ENCODE results near the gene BLTP1. TPM values are rescaled to one million over a fixed set of nuclear protein-coding genes. Genes with fewer than 3 reads are reported as not detected.
"Not testable (repeated sequence)": the region's sequence is repeated elsewhere in the genome, so short reads cannot be mapped to it uniquely, and the experiment has no call there.

Gene BLTP1, protein sequence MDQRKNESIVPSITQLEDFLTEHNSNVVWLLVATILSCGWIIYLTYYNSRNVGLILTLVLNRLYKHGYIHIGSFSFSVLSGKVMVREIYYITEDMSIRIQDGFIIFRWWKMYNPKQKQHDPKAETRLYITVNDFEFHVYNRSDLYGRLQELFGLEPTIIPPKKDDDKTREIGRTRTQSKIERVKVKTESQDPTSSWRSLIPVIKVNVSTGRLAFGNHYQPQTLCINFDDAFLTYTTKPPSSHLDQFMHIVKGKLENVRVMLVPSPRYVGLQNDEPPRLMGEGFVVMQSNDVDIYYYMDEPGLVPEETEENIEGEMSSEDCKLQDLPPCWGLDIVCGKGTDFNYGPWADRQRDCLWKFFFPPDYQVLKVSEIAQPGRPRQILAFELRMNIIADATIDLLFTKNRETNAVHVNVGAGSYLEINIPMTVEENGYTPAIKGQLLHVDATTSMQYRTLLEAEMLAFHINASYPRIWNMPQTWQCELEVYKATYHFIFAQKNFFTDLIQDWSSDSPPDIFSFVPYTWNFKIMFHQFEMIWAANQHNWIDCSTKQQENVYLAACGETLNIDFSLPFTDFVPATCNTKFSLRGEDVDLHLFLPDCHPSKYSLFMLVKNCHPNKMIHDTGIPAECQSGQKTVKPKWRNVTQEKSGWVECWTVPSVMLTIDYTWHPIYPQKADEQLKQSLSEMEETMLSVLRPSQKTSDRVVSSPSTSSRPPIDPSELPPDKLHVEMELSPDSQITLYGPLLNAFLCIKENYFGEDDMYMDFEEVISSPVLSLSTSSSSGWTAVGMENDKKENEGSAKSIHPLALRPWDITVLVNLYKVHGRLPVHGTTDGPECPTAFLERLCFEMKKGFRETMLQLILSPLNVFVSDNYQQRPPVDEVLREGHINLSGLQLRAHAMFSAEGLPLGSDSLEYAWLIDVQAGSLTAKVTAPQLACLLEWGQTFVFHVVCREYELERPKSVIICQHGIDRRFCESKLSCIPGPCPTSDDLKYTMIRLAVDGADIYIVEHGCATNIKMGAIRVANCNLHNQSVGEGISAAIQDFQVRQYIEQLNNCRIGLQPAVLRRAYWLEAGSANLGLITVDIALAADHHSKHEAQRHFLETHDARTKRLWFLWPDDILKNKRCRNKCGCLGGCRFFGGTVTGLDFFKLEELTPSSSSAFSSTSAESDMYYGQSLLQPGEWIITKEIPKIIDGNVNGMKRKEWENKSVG (N-terminal part only)
- total RNA-seq (2022) (28.0 and 33.1 TPM in 2 replicates), Bru-seq, nascent RNA (percentile 79 among the genes with signal in this experiment), BruChase-seq, experiment 1, labeled RNA remaining after a 6-hour chase (percentile 79 among the genes with signal in this experiment), BruChase-seq, experiment 2, labeled RNA remaining after a 2-hour chase (percentile 80 among the genes with signal in this experiment)
- long read RNA-seq, partial matches to known transcripts, result 3 of 8 reads
- long read RNA-seq, other reads (novel, unspliced or antisense), result 5 of 8 reads

DNA sequence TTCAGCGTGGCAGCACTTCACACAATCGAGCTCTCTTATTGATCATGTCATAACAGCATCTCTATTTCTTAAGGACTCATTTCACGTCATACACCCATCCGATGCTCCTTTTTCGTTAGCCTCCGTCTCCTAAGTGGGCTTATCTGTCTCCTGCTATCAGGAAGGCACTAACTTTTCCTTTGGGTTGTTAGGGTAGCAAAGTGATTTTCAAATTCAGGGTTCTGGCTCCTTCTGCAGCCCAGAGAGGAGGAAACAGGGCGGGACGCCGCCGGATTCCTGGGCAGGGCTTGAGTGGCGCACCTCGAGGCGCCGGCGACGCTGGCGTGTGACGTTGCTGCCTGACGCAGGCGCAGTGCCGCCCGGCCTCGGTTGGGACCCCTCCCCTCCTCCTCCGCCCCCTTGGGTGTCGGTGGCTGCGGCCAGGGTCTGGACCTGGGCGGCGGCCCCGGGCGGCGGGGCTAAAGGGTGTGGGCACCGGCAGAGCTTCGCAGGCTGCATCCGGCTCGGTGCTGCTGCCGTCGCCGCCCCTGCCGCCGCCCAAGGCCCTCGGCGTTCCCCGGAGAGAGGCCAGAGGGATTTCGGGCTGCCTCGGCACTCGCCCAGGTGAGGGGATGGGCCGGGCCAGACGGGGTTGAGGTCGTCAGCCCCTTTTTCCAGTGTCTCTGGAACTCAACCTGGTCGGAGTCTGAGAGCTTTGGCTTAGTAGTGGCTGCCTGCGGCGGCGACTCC lies at the start of gene BLTP1:
Gene BLTP1, plus strand, starts transcription at position 350 of the 729 bp plus-strand sequence. CDS start 18,317 bp downstream, outside the sequence.
- H3K36me3 Mint-ChIP-seq (ENCODE audit: insufficient read depth, unreplicated experiment), result peaks cover 10% of the 10 kb centered on the region

DNA sequence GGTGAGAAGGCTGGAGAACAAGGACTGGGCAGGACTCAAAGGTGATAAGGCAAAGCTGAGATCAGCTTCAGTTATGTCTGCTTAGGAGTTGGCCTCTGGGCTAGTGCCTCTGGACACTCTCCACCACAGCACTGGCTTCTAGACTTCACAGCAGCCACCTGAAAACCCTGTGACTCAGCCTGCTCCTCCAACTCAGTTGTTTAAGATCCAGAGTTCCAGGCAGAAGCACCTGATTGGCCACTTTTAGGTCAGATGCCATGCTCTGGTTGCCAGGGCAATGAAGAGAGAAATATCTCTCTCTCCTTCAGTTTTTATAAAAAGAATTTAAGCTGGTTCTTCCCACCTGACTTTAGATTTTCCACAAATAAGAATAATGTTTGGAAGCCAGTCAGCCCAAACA lies 47.9 kb upstream of the BLTP1 start:
- ChIA-PET POLR2A (interaction anchor here (1.2 kb wide), 1 partner anchor 13 kb away, joined by 3 read pairs; no protein-coding TSS in a partner anchor), CTCF (no interaction called here)
- no peaks in the 10 kb centered on the region for H3K9me3 Mint-ChIP-seq (ENCODE audit: unreplicated experiment)
- TF ChIP-seq, protein P1, sequence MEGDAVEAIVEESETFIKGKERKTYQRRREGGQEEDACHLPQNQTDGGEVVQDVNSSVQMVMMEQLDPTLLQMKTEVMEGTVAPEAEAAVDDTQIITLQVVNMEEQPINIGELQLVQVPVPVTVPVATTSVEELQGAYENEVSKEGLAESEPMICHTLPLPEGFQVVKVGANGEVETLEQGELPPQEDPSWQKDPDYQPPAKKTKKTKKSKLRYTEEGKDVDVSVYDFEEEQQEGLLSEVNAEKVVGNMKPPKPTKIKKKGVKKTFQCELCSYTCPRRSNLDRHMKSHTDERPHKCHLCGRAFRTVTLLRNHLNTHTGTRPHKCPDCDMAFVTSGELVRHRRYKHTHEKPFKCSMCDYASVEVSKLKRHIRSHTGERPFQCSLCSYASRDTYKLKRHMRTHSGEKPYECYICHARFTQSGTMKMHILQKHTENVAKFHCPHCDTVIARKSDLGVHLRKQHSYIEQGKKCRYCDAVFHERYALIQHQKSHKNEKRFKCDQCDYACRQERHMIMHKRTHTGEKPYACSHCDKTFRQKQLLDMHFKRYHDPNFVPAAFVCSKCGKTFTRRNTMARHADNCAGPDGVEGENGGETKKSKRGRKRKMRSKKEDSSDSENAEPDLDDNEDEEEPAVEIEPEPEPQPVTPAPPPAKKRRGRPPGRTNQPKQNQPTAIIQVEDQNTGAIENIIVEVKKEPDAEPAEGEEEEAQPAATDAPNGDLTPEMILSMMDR (IDR thresholded peaks at IDR 0.05; ENCODE audit: unreplicated experiment), result no peak
- no peak overlapping the region for H3K4me3 Mint-ChIP-seq (ENCODE audit: unreplicated experiment)
- no peaks in the 10 kb centered on the region for H3K4me1 Mint-ChIP-seq (ENCODE audit: insufficient read depth, unreplicated experiment)
- H3K27me3 Mint-ChIP-seq (ENCODE audit: insufficient read depth, unreplicated experiment), result no peaks in the 10 kb centered on the region
- H3K27ac Mint-ChIP-seq (ENCODE audit: low read depth, unreplicated experiment), result no peak overlapping the region
- no TSS peak for BruUV-seq (replicated peaks)
- H3K36me3 Mint-ChIP-seq (ENCODE audit: insufficient read depth, unreplicated experiment), result no peaks in the 10 kb centered on the region
- intact Hi-C loops (cut with micrococcal nuclease), result no loop called here
- DNase-seq (ENCODE audit: unreplicated experiment), result peak; percentile 11

More for the DNA sequence above, at the start of gene BLTP1:
- no peaks in the 10 kb centered on the region for H3K9me3 Mint-ChIP-seq (ENCODE audit: unreplicated experiment)
- ChIA-PET POLR2A (interaction anchor here (0.6 to 1.8 kb wide), 8 partner anchors 17 to 323 kb away, joined by 3 to 4 read pairs (median 4); no protein-coding TSS in a partner anchor), CTCF (interaction anchor here (0.6 to 1.0 kb wide), 4 partner anchors 10 to 251 kb away, joined by 3 read pairs; no protein-coding TSS in a partner anchor)
- no peaks in the 10 kb centered on the region for H3K27me3 Mint-ChIP-seq (ENCODE audit: insufficient read depth, unreplicated experiment)
- peak within 1 kb of the TSS; percentile 95 for H3K27ac Mint-ChIP-seq (ENCODE audit: low read depth, unreplicated experiment)
- TF ChIP-seq, protein P1 (IDR thresholded peaks at IDR 0.05; ENCODE audit: unreplicated experiment), result no peak
- intact Hi-C loops (cut with micrococcal nuclease), result loop anchor here (1.0 to 5.0 kb wide), 3 partner anchors 107 to 200 kb away; partner anchors contain the start of gene TRPC3
- peak within 1 kb of the TSS; percentile 93 for H3K4me3 Mint-ChIP-seq (ENCODE audit: unreplicated experiment)
- H3K4me1 Mint-ChIP-seq (ENCODE audit: insufficient read depth, unreplicated experiment), result peaks cover 11% of the 10 kb centered on the region
- no TSS peak for BruUV-seq (replicated peaks)
- DNase-seq (ENCODE audit: unreplicated experiment), result peak; percentile 79

DNA sequence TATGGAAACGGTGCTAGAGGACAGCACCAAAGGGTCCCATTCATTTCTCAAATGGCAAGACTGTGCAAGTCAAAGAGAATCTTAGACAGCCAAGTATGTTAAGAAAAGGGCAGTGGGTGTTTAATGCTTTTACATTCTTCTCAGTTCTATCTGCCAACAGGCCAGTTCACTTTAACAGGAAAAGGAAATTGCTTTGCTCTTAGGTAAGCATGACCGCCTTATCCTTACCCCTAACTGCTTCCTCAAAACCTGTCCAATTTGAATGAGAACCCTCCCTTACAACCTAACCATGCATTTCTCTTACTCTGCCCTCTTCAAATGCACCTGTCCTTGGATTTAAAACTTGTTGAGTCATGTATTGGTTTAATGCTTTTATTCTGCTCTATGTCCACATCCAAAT lies 44.5 kb upstream of the BLTP1 start:
- Mint-ChIP-seq H3K9me3 (ENCODE audit: unreplicated experiment) (no peaks in the 10 kb centered on the region), H3K27ac (ENCODE audit: low read depth, unreplicated experiment) (no peak overlapping the region), H3K4me3 (ENCODE audit: unreplicated experiment) (no peak overlapping the region), H3K36me3 (ENCODE audit: insufficient read depth, unreplicated experiment) (no peaks in the 10 kb centered on the region), H3K4me1 (ENCODE audit: insufficient read depth, unreplicated experiment) (no peaks in the 10 kb centered on the region), H3K27me3 (ENCODE audit: insufficient read depth, unreplicated experiment) (no peaks in the 10 kb centered on the region)
- ChIA-PET POLR2A (interaction anchor here (1.5 kb wide), 1 partner anchor 24 kb away, joined by 4 read pairs; no protein-coding TSS in a partner anchor), CTCF (no interaction called here)
- TF ChIP-seq, protein P1 (IDR thresholded peaks at IDR 0.05; ENCODE audit: unreplicated experiment), result no peak
- no TSS peak for BruUV-seq (replicated peaks)
- intact Hi-C loops (cut with micrococcal nuclease), result no loop called here
- DNase-seq (ENCODE audit: unreplicated experiment), result no peak

DNA sequence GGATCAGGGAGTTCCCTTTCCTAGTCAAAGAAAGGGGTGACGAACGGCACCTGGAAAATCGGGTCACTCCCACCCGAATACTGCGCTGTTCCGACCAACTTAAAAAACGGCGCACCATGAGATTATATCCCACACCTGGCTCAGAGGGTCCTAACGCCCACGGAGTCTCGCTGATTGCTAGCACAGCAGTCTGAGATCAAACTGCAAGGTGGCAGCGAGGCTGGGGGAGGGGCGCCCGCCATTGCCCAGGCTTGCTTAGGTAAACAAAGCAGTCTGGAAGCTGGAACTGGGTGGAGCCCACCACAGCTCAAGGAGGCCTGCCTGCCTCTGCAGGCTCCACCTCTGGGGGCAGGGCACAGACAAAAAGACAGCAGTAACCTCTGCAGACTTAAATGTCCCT lies 41.8 kb upstream of the BLTP1 start:
- POLR2A ChIA-PET; H3K27me3 Mint-ChIP-seq (ENCODE audit: insufficient read depth, unreplicated experiment); H3K9me3 Mint-ChIP-seq (ENCODE audit: unreplicated experiment); H3K4me1 Mint-ChIP-seq (ENCODE audit: insufficient read depth, unreplicated experiment); DNase-seq (ENCODE audit: unreplicated experiment); H3K36me3 Mint-ChIP-seq (ENCODE audit: insufficient read depth, unreplicated experiment); H3K4me3 Mint-ChIP-seq (ENCODE audit: unreplicated experiment); H3K27ac Mint-ChIP-seq (ENCODE audit: low read depth, unreplicated experiment); intact Hi-C loops (cut with micrococcal nuclease); CTCF ChIA-PET; BruUV-seq (replicated peaks): not testable (repeated sequence)

Measured in MCF 10A (cell line).